ENCODE data around the gene TMEM161B.

DNA sequence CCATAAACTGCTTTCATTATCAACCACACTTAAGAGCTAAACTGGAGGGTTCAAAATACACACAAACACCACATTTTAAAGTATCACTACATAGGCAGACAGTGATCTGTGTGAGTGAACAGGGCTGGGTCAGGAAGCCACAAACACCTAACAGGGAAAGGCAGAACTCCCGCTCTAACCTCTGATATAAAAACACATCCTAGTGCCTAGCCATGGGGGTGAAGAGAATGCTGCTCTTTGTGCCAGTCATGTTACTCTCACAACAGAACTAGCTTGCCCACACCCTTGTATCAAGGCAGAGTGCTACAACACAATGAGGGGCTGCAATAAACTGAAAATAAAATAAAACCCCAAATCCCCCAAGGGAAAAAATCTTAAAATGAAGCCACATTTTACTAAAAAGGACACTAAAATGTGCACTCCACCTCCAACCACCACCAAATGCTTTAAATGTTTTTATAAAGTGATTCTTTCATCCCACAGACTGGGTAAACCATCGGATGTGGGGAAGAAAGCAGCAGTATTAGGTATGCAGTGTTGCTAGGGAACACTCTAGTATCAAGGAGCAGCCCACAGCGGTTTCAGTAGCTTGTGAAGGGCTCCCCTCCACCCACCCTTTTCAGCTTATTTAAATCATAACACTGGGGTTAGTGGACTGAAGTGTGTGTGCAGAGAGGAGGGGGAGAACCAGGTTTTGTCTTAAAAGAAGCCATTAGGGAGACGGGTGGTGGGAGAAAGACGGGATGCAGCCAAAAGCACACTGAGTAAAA, 64.5 kb downstream of the TMEM161B start:
- TF ChIP-seq POLR2AphosphoS5 (IDR thresholded peaks at IDR 0.05) = no peak
- TF ChIP-seq, protein P1, sequence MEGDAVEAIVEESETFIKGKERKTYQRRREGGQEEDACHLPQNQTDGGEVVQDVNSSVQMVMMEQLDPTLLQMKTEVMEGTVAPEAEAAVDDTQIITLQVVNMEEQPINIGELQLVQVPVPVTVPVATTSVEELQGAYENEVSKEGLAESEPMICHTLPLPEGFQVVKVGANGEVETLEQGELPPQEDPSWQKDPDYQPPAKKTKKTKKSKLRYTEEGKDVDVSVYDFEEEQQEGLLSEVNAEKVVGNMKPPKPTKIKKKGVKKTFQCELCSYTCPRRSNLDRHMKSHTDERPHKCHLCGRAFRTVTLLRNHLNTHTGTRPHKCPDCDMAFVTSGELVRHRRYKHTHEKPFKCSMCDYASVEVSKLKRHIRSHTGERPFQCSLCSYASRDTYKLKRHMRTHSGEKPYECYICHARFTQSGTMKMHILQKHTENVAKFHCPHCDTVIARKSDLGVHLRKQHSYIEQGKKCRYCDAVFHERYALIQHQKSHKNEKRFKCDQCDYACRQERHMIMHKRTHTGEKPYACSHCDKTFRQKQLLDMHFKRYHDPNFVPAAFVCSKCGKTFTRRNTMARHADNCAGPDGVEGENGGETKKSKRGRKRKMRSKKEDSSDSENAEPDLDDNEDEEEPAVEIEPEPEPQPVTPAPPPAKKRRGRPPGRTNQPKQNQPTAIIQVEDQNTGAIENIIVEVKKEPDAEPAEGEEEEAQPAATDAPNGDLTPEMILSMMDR (IDR thresholded peaks at IDR 0.05 in 8 of 11, conservative IDR thresholded peaks at IDR 0.05 in 3 of 11) = no peak
- TF ChIP-seq POLR2A (IDR thresholded peaks at IDR 0.05) = no peak

All from spleen (tissue), 7 donors.